GM10266 (cell line): ENCODE results near the gene MYT1.

ENCODE experiments used
- DNase-seq: peaks from one replicate; pipeline ENCODE4 v3.0.0; 2012; ENCODE audit errors: extremely low spot score
- TF ChIP-seq, protein P1 (sequence below): IDR thresholded peaks from 2 replicates; pipeline ENCODE4 v1.5.1; 2012; ENCODE audit warnings: mild to moderate bottlenecking, low read depth; ENCODE audit not compliant: control insufficient read depth, insufficient read depth; ENCODE audit errors: missing control alignments

MYT1 gene

DNA sequence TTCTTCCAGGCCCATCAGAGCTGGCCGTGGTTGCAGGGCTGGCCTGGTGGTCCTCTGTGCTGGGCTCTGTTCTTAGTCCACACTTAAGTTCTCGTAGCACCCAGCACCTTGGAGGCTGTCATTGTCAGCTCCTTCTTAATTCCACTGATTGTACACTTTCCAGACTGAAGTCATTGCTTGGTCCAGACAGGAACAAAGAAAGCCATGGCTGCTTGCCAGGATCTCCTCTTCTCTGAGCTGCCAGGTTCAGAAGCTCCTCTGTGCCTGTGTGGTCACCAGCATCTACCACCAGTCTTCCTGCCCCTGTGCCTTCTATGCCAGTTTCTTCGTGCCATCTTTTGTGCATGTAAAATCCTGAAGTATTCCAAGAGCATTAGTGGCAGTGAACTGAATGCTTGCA, 51.8 kb downstream of the MYT1 start:
- TF ChIP-seq, protein P1, sequence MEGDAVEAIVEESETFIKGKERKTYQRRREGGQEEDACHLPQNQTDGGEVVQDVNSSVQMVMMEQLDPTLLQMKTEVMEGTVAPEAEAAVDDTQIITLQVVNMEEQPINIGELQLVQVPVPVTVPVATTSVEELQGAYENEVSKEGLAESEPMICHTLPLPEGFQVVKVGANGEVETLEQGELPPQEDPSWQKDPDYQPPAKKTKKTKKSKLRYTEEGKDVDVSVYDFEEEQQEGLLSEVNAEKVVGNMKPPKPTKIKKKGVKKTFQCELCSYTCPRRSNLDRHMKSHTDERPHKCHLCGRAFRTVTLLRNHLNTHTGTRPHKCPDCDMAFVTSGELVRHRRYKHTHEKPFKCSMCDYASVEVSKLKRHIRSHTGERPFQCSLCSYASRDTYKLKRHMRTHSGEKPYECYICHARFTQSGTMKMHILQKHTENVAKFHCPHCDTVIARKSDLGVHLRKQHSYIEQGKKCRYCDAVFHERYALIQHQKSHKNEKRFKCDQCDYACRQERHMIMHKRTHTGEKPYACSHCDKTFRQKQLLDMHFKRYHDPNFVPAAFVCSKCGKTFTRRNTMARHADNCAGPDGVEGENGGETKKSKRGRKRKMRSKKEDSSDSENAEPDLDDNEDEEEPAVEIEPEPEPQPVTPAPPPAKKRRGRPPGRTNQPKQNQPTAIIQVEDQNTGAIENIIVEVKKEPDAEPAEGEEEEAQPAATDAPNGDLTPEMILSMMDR, result no peak
- no peak for DNase-seq

DNA sequence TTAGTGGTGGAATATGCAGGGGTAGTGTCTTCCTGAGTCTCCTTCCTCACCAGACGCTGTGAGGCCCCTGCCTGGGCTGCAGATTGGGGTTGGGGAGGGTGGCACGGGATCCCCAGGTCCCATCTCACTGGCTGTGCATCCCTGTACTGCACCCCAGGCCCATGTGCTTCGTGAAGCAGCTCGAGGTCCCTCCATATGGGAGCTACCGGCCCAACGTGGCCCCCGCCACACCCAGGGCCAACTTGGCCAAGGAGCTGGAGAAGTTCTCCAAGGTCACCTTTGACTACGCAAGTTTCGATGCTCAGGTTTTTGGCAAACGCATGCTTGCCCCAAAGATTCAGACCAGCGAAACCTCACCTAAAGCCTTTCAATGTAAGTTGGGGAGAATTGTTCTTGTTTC, 52.7 kb downstream of the MYT1 start:
- TF ChIP-seq, protein P1, result no peak
- DNase-seq, result no peak

DNA sequence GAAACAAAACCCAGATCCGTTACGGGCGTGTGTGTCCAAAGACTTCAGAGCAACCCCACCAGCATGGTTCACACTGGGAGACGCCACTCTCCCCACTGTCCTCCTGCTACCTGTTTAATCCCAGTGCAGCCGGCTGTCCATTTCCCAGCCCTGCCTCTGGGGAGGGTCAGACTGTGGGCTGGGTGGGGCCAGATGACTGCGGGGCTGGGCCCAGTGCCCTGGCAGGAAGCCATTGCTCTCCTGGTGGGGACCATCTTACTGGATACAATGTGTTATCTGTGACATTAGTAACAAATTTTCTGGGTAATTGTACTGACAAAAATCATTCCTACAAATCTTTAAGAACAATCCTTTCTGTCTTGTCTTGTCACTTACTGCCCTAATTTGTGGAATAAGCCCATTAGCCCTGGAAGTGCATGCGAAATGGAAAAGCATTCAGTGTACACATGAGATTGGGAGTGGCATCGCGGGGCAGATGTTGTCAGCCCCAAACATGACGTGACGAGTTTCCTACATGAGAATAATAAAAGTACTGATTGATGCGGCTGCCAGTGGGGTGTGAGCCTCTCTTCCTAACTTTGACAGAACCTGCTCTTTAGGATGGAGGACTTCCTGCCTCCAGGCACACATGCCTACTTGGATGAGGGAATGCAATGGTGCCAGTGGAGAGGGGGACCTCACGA, 53.4 kb downstream of the MYT1 start:
- no peak for DNase-seq
- TF ChIP-seq, protein P1, result no peak

DNA sequence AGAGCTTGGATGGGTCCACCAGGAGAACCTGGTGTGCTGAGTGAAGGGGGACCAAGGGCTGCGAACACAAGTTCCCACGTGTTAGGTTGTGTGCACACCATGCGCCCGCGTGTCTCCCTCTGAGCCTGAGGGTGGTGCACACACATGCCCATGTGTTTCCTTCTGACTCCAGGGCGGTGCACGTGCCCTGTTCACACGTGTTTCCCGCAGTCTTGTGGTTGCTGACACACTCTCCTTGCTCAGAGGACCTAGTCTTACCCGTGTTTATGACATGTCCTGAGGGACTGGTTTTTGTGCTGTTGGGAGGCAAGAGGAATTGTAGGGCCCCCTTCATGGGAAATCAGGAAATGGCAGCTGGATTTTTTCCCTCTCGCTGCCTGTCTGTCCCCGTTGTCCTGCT, 55.0 kb downstream of the MYT1 start:
- no peak for DNase-seq
- TF ChIP-seq, protein P1, result no peak

DNA sequence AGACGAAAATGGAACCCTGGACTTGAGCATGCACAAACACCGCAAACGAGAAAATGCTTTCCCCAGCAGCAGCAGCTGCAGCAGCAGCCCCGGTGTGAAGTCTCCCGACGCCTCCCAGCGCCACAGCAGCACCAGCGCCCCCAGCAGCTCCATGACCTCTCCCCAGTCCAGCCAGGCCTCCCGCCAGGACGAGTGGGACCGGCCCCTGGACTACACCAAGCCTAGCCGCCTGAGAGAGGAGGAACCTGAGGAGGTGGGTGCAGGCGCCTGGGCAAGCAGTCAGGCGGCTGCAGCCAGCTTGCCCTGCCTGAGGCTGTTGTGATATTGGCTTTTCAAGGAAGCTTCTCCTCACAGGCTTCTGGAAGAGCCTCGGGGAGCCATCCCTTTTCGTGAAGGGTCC, 55.5 kb downstream of the MYT1 start:
- DNase-seq, result no peak
- TF ChIP-seq, protein P1, result no peak

DNA sequence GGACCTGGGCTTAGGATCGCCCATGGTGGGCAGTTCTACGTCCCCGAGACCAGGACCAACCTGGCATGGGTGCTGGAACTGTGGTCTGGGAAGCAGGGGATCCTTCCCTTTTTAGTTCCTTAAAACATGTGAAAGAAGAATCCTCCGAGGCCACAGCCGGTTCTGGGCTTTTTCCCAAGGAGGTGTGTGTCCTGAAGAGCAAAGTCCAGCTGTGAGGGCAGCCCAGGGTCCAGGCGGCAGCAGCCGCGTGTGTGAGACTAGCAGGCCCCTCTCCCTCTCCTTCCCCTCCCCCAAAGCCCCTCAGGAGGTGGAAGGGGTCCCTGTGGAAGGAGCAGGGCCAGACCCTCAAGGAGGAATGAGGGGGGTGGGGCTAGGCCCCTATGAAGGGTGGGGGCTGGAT, 56.2 kb downstream of the MYT1 start:
- TF ChIP-seq, protein P1, result no peak
- DNase-seq, result no peak

DNA sequence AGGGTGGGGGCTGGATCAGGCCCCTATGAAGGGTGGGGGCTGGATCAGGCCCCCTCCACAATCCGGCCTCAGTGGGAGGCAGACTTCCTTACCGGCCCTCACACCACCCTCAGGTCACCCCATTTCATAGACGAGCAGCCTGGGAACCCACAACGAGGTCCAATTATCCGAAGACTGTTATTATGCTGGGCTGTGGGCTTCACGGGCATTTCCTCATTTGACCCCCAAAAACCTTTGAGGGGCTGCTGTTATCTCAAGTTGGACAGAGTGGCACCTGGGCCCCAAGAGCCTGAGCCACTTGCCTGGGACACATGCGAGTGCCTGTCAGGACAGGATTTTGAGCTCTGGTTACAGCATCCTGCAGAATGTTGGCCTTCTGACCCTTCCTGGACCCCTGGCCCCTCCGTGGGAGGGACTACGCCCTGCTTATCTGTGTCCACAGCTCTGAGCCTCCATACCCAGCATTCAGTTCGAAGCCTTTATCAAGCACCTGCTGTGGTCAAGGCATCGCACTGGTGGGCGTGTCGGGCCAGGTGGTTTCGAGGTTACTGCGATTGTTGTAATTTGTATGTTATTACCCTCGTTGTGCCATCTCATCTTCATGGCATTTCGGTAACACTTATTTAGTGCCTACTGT, 56.8 kb downstream of the MYT1 start:
- DNase-seq, result no peak

More for the DNA sequence above, 56.8 kb downstream of the MYT1 start:
- TF ChIP-seq, protein P1, result no peak
